Measurements from ENCODE around the gene LACTBL1.

The LACTBL1 gene

GRCh38 chr1:22915816-22916470 is 56.7 kb downstream of the LACTBL1 start:
- H3K4me3 ChIP-seq (ENCODE audit: low read depth, low read length) = no peak overlapping the region
- no peak for DNase-seq (ENCODE audit: low read depth)
- TF ChIP-seq CTCF (conservative IDR thresholded peaks at IDR 0.05; ENCODE audit: low read depth, low read length) = no peak

DNA sequence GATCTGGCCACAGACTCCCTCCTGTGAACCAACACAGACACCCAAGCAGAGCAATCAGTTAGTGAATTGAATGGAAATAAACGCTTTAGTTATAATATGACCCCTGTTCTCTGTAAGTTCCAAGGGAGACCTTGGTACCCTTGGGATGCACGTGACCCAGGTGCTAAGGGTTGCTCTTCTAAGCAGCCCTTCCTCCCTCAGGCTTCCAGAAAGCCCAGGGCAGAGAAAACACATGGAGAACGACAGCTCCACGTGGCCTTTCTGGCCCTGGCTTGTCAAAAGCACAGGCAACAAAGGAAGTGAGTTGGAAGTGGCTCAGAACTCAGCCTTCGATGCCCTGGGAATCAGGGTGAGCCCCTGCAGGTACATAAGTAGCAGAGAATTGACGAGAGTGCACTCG is 57.4 kb downstream of the LACTBL1 start:
- DNase-seq (ENCODE audit: low read depth) = no peak
- TF ChIP-seq CTCF (conservative IDR thresholded peaks at IDR 0.05; ENCODE audit: low read depth, low read length) = no peak
- H3K4me3 ChIP-seq (ENCODE audit: low read depth, low read length) = no peak overlapping the region

DNA sequence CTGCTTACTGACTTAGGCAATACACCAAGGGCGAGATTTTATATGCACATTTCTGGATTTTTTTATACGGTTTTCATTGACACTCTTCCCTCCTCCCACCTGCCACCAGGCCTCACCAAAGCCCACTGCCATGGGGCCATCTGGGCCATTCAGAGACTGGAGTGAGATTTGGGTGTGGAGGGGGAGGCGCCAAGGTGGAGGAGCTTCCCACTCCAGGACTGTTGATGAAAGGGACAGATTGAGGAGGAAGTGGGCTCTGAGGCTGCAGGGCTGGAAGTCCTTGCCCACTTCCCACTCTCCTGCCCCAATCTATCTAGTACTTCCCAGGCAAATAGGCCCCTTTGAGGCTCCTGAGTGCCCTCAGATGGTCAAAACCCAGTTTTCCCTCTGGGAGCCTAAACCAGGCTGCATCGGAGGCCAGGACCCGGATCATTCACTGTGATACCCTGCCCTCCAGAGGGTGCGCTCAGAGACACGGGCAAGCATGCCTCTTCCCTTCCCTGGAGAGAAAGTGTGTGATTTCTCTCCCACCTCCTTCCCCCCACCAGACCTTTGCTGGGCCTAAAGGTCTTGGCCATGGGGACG is 57.9 kb downstream of the LACTBL1 start:
- DNase-seq (ENCODE audit: low read depth) = no peak
- no peak overlapping the region for H3K4me3 ChIP-seq (ENCODE audit: low read depth, low read length)
- no peak for TF ChIP-seq CTCF (conservative IDR thresholded peaks at IDR 0.05; ENCODE audit: low read depth, low read length)

DNA sequence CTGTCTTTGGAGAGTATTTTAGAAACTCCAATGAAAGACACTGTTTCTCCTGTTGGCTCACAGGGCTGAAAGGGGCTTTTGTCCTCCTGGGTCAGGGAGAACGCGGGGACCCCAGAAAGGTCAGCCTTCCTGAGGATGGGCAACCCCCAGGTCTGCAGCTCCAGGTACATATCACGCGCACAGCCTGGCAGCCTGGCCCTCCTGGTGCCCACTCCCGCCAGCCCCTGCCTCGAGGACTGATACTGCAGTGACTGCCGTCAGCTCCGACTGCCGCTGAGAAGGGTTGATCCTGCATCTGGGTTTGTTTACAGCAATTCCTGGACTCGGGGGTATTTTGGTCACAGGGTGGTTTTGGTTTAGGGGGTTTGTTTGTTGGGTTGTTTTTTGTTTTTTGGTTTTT is 58.5 kb downstream of the LACTBL1 start:
- TF ChIP-seq CTCF (conservative IDR thresholded peaks at IDR 0.05; ENCODE audit: low read depth, low read length) = no peak
- no peak for DNase-seq (ENCODE audit: low read depth)
- H3K4me3 ChIP-seq (ENCODE audit: low read depth, low read length) = no peak overlapping the region

DNA sequence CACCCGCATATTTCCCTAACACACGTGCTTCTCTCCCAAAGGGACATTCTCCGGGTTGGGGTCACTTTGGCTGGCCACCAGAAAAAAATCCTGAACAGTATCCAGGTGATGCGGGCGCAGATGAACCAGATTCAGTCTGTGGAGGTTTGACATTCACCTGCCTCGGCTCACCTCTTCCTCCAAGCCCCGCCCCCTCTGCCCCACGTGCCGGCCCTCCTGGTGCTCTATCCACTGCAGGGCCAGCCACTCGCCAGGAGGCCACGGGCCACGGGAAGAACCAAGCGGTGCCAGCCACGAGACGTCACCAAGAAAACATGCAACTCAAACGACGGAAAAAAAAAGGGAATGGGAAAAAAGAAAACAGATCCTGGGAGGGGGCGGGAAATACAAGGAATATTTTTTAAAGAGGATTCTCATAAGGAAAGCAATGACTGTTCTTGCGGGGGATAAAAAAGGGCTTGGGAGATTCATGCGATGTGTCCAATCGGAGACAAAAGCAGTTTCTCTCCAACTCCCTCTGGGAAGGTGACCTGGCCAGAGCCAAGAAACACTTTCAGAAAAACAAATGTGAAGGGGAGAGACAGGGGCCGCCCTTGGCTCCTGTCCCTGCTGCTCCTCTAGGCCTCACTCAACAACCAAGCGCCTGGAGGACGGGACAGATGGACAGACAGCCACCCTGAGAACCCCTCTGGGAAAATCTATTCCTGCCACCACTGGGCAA is 59.1 kb downstream of the LACTBL1 start:
- no peak for DNase-seq (ENCODE audit: low read depth)
- TF ChIP-seq CTCF (conservative IDR thresholded peaks at IDR 0.05; ENCODE audit: low read depth, low read length) = no peak
- no peak overlapping the region for H3K4me3 ChIP-seq (ENCODE audit: low read depth, low read length)

DNA sequence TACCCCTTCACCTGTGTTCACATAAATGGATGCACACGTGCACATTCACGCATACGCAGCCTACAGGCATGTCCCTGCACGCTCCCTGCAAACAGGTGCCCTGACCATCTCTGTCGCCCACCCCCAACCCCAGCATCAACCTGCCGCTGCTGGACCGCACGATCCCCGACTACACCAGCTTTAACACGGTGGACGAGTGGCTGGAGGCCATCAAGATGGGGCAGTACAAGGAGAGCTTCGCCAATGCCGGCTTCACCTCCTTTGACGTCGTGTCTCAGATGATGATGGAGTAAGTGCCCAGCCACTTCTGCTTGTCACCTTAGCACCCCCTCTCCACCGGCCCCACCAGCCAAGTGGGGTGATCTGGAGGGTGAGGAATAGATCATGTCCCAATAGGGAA is 60.4 kb downstream of the LACTBL1 start:
- no peak for TF ChIP-seq CTCF (conservative IDR thresholded peaks at IDR 0.05; ENCODE audit: low read depth, low read length)
- DNase-seq (ENCODE audit: low read depth) = no peak
- no peak overlapping the region for H3K4me3 ChIP-seq (ENCODE audit: low read depth, low read length)
